Measurements from ENCODE around the gene CHD9NB.
A peak's percentile ranks its signal among the peaks of the same experiment; 100 is the strongest.
"Not testable (repeated sequence)": the region's sequence is repeated elsewhere in the genome, so short reads cannot be mapped to it uniquely, and the experiment has no call there.

Gene CHD9NB

DNA sequence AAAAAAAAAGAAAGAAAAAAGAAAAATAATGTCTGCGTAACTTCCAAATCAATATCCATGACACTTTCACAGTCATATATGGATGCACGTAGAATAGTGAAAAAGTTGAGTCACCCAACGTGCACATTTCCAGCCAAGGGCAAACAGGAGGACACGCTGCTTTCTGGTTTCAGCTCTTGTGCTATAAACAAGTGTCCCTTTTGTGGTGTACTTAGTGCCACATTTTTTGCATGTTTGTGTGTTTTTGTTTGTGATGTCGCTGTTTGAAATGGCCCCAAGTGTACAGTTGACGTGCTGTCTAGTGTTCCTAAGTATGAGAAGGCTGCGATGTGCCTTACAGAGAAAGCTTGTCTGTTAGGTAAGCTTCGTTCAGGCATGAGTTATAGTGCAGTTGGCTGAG is 5.0 kb upstream of the CHD9NB start:
- TF ChIP-seq, protein P1, sequence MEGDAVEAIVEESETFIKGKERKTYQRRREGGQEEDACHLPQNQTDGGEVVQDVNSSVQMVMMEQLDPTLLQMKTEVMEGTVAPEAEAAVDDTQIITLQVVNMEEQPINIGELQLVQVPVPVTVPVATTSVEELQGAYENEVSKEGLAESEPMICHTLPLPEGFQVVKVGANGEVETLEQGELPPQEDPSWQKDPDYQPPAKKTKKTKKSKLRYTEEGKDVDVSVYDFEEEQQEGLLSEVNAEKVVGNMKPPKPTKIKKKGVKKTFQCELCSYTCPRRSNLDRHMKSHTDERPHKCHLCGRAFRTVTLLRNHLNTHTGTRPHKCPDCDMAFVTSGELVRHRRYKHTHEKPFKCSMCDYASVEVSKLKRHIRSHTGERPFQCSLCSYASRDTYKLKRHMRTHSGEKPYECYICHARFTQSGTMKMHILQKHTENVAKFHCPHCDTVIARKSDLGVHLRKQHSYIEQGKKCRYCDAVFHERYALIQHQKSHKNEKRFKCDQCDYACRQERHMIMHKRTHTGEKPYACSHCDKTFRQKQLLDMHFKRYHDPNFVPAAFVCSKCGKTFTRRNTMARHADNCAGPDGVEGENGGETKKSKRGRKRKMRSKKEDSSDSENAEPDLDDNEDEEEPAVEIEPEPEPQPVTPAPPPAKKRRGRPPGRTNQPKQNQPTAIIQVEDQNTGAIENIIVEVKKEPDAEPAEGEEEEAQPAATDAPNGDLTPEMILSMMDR (IDR thresholded peaks at IDR 0.05; ENCODE audit: insufficient read depth, low read depth, low read length, missing control alignments): no peak
- DNase-seq (ENCODE audit: low read depth): peak; percentile 65
- H3K4me3 ChIP-seq (ENCODE audit: low read depth, low read length): no peak overlapping the region

- TF ChIP-seq, protein P1 (IDR thresholded peaks at IDR 0.05; ENCODE audit: insufficient read depth, low read depth, low read length, missing control alignments): no peak
- peak overlapping the region; percentile 90 for H3K4me3 ChIP-seq (ENCODE audit: low read depth, low read length)
- no peak for DNase-seq (ENCODE audit: low read depth)
These were observed 3.7 kb upstream of the CHD9NB start for GRCh38 chr16:53056392-53056881.

- H3K4me3 ChIP-seq (ENCODE audit: low read depth, low read length): peak overlapping the region; percentile 90
- TF ChIP-seq, protein P1 (IDR thresholded peaks at IDR 0.05; ENCODE audit: insufficient read depth, low read depth, low read length, missing control alignments): no peak
- peak; percentile 71 for DNase-seq (ENCODE audit: low read depth)
These were observed 3.1 kb upstream of the CHD9NB start for GRCh38 chr16:53055541-53056391.

DNA sequence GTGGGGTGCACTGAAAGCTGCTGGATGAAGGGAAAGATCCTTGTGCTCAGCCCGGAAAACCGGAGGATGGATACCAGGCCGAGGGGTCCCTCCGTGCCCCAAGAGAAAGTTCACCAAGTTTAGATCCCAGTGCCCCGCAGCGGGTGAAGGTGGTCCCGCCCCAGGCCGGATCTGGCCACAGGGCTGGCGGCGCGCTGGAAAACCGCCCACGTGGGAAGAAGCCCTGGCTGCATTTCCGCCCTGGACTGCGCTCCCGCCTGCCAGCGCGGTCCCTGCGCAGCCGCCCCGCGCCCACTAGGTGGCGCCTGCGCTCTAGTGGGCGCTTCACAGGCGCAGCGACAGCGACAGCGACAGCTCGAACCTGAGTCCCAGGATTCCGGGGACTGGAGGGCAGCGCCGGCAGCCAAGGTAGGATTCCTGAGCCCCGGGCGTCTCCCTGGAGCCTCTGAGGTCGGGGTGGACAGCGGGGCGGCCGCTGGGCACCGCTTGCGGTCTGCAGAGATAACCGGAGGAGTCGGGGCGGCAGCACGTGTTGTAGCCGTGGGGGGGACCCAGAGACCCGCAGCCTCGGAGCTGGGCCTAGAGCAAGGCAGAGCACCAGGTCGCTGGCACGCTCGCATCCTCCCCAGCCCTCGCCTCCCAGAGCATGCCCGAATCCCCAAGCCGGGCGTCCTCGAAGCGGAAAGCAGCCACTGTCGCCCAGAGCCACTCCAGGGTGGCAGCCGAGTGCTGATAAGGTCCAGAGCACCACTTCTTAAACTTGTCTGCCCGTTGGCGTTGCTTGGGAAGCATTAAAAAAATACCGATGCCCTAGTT is 2.2 kb upstream of the CHD9NB start, which contains the start of gene CHD9:
Gene CHD9 (plus strand): TSS at position 322 of the 816 bp plus-strand sequence. CDS start 101,099 bp downstream, outside the sequence.
- DNase-seq (ENCODE audit: low read depth): peak; percentile 93
- TF ChIP-seq, protein P1 (IDR thresholded peaks at IDR 0.05; ENCODE audit: insufficient read depth, low read depth, low read length, missing control alignments): peak; percentile 99
- peak within 1 kb of the TSS; percentile 90 for H3K4me3 ChIP-seq (ENCODE audit: low read depth, low read length)

DNA sequence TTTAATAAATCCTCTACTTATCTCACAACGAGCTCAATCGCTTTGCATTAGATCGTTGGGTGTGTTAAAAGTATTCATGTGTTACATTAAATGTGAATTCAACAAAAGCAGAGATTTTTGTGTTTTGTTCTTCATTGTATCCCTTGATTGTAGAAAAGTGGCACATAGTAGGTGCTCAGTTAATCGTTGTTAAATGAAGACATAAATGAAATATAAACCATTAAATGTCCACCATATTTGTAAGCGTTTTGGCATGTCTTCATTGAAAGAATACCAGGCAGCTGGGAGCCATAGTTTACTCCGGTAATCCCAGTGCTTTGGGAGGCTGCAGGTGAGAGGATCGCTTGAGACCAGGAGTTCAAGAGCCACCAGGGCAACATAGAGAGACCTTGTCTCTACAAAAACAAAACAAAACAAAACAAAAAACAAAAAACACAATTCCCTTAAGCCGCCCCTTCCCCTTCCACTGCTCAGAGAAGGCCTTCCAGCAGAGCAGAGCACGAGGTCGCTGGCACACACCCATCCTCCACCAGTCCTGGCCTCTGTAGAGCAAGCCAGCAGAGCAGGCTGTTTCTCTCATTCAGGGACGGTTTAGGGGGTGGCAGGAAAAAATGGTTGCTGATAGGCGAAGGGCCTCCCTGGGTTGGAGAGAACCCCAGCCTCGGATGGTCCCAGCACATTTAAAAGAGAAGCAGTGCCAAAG is 1.4 kb upstream of the CHD9NB start:
- TF ChIP-seq, protein P1 (IDR thresholded peaks at IDR 0.05; ENCODE audit: insufficient read depth, low read depth, low read length, missing control alignments): no peak
- H3K4me3 ChIP-seq (ENCODE audit: low read depth, low read length): peak overlapping the region; percentile 90
- DNase-seq (ENCODE audit: low read depth): peak; percentile 72

GRCh38 chr16:53051255-53051654 is 1.4 kb downstream of the CHD9NB start:
- H3K4me3 ChIP-seq (ENCODE audit: low read depth, low read length); DNase-seq (ENCODE audit: low read depth): not testable (repeated sequence)
